Body of pancreas (tissue), 4 donors: ENCODE results near the gene TMOD1.

ENCODE experiments used
- CTCF ChIP-seq, 7 experiments: fragments of 450-650 bp in 4 of 7; fragments of 200-600 bp in 3 of 7; sonication (generic) in 3 of 7; IDR thresholded peaks; one replicate each; pipeline ENCODE4 v1.5.1; 2016 to 2019; ENCODE audit warnings: antibody characterized with exemption in 7 of 7
- POLR2A ChIP-seq, 3 donors: fragments of 450-650 bp; IDR thresholded peaks; one replicate each; pipeline ENCODE4 v1.6.1; 2016; ENCODE audit warnings: antibody characterized with exemption in 3 of 3, mild to moderate bottlenecking in 2 of 3

- TF ChIP-seq POLR2A (IDR thresholded peaks at IDR 0.05) = no peak
- TF ChIP-seq CTCF (IDR thresholded peaks at IDR 0.05) = no peak
These were observed 431 bp downstream of the TMOD1 start for GRCh38 chr9:97501972-97502221.
